ENCODE measurements around the gene PDLIM1. TPM values are rescaled to one million over a fixed set of nuclear protein-coding genes. Genes with fewer than 3 reads are reported as not detected.

Gene PDLIM1
- total and polyA plus RNA-seq, 2 of the 13 experiments (the other 11 are each of a cell fraction or from before 2014, with no cell fraction given): 119 to 123 TPM

DNA sequence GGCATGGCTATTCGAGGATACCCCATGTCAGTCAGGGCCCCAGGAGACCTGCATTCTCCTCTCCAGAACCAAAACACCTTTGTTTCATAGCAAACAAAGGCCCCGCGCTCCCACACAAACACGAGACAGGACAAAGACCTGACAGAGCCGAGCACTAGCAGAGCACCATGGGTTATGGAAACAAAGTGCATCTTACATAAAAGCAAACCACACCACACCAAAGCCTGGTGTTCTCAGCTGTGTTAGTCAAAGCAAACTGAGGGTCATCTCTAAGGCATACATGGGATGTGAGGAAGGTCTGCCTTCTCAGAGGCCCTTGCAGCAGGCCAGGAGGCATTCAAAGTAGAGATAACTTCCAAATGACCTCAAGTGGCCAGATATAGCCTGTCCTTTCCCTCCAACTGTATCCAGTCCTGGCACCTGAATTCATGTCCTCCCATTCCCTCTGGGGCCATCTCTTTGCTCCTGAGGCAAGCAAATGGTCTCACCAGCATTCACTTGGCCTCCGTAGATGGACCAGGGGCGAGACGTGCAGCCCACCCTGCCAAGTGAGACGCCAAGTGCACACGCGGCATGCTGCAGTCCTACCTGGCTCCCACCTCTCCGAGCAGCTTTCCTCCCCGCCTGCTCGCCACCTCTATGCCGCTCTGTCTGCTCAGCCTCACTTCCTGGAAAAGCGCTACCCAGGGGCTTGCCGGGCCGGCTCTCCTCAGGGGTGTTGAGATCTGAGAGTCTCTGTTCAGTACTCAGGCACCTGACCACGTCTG lies 45.3 kb upstream of the PDLIM1 start (continued):
- TF ChIP-seq MED8 (CRISPR knock-in tag; IDR thresholded peaks at IDR 0.05; ENCODE audit: insufficient replicate concordance): no peak
- 0 out of 2 replicates have a peak, but pooled peaks have one; percentile 47 for TF ChIP-seq ARID2 (CRISPR knock-in tag; IDR thresholded peaks at IDR 0.05; ENCODE audit: borderline replicate concordance)
- no peak for TF ChIP-seq ZNF333 (CRISPR knock-in tag; IDR thresholded peaks at IDR 0.05; ENCODE audit: borderline replicate concordance)
- TF ChIP-seq HNRNPK (IDR thresholded peaks at IDR 0.05; ENCODE audit: low read depth, low read length, poor library complexity, severe bottlenecking): no peak
- peak; percentile 17; the same call in 1 of the 2 replicates for TF ChIP-seq ZGPAT (CRISPR knock-in tag; IDR thresholded peaks at IDR 0.05)
- TF ChIP-seq ZNF644 (CRISPR knock-in tag; IDR thresholded peaks at IDR 0.05; ENCODE audit: low read depth): 0 out of 2 replicates have a peak, but pooled peaks have one; percentile 26
- no peak for TF ChIP-seq ZNF850 (CRISPR knock-in tag; conservative IDR thresholded peaks at IDR 0.05)
- no peak for TF ChIP-seq ZSCAN30 (CRISPR knock-in tag; IDR thresholded peaks at IDR 0.05)
- TF ChIP-seq, protein P1, sequence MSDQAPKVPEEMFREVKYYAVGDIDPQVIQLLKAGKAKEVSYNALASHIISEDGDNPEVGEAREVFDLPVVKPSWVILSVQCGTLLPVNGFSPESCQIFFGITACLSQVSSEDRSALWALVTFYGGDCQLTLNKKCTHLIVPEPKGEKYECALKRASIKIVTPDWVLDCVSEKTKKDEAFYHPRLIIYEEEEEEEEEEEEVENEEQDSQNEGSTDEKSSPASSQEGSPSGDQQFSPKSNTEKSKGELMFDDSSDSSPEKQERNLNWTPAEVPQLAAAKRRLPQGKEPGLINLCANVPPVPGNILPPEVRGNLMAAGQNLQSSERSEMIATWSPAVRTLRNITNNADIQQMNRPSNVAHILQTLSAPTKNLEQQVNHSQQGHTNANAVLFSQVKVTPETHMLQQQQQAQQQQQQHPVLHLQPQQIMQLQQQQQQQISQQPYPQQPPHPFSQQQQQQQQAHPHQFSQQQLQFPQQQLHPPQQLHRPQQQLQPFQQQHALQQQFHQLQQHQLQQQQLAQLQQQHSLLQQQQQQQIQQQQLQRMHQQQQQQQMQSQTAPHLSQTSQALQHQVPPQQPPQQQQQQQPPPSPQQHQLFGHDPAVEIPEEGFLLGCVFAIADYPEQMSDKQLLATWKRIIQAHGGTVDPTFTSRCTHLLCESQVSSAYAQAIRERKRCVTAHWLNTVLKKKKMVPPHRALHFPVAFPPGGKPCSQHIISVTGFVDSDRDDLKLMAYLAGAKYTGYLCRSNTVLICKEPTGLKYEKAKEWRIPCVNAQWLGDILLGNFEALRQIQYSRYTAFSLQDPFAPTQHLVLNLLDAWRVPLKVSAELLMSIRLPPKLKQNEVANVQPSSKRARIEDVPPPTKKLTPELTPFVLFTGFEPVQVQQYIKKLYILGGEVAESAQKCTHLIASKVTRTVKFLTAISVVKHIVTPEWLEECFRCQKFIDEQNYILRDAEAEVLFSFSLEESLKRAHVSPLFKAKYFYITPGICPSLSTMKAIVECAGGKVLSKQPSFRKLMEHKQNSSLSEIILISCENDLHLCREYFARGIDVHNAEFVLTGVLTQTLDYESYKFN (CRISPR knock-in tag; conservative IDR thresholded peaks at IDR 0.05): peak; percentile 62
- TF ChIP-seq, protein P2, sequence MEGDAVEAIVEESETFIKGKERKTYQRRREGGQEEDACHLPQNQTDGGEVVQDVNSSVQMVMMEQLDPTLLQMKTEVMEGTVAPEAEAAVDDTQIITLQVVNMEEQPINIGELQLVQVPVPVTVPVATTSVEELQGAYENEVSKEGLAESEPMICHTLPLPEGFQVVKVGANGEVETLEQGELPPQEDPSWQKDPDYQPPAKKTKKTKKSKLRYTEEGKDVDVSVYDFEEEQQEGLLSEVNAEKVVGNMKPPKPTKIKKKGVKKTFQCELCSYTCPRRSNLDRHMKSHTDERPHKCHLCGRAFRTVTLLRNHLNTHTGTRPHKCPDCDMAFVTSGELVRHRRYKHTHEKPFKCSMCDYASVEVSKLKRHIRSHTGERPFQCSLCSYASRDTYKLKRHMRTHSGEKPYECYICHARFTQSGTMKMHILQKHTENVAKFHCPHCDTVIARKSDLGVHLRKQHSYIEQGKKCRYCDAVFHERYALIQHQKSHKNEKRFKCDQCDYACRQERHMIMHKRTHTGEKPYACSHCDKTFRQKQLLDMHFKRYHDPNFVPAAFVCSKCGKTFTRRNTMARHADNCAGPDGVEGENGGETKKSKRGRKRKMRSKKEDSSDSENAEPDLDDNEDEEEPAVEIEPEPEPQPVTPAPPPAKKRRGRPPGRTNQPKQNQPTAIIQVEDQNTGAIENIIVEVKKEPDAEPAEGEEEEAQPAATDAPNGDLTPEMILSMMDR (CRISPR knock-in tag; IDR thresholded peaks at IDR 0.05): no peak
- no peak for TF ChIP-seq ZBTB1 (CRISPR knock-in tag; IDR thresholded peaks at IDR 0.05; ENCODE audit: borderline replicate concordance)
- TF ChIP-seq, protein P3, sequence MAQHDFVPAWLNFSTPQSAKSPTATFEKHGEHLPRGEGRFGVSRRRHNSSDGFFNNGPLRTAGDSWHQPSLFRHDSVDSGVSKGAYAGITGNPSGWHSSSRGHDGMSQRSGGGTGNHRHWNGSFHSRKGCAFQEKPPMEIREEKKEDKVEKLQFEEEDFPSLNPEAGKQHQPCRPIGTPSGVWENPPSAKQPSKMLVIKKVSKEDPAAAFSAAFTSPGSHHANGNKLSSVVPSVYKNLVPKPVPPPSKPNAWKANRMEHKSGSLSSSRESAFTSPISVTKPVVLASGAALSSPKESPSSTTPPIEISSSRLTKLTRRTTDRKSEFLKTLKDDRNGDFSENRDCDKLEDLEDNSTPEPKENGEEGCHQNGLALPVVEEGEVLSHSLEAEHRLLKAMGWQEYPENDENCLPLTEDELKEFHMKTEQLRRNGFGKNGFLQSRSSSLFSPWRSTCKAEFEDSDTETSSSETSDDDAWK (CRISPR knock-in tag; IDR thresholded peaks at IDR 0.05): no peak
- TF ChIP-seq, protein P4, sequence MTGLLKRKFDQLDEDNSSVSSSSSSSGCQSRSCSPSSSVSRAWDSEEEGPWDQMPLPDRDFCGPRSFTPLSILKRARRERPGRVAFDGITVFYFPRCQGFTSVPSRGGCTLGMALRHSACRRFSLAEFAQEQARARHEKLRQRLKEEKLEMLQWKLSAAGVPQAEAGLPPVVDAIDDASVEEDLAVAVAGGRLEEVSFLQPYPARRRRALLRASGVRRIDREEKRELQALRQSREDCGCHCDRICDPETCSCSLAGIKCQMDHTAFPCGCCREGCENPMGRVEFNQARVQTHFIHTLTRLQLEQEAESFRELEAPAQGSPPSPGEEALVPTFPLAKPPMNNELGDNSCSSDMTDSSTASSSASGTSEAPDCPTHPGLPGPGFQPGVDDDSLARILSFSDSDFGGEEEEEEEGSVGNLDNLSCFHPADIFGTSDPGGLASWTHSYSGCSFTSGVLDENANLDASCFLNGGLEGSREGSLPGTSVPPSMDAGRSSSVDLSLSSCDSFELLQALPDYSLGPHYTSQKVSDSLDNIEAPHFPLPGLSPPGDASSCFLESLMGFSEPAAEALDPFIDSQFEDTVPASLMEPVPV (CRISPR knock-in tag; IDR thresholded peaks at IDR 0.05): no peak
- no peak for TF ChIP-seq ZSCAN12 (CRISPR knock-in tag; IDR thresholded peaks at IDR 0.05)
- TF ChIP-seq HOXA9 (CRISPR knock-in tag; IDR thresholded peaks at IDR 0.05; ENCODE audit: borderline replicate concordance): no peak
- TF ChIP-seq ZNF101 (CRISPR knock-in tag; IDR thresholded peaks at IDR 0.05; ENCODE audit: borderline replicate concordance, low read depth): no peak
- peak; percentile 48; the same call in 1 of the 2 replicates for TF ChIP-seq SALL1 (CRISPR knock-in tag; IDR thresholded peaks at IDR 0.05)
- TF ChIP-seq SNAI1 (CRISPR knock-in tag; IDR thresholded peaks at IDR 0.05; ENCODE audit: borderline replicate concordance): no peak
